Natural killer cell (primary cell): Measurements from ENCODE around the gene USP7. TPM values are rescaled to one million over a fixed set of nuclear protein-coding genes. Genes with fewer than 3 reads are reported as not detected.
A peak's percentile ranks its signal among the peaks of the same experiment; 100 is the strongest.

Experiments
- ATAC-seq, 3 donors: fragments of 150-1000 bp in 2 of 3; fragments of 200-7000 bp in 1 of 3; cut with Tn5 transposase; 1 replicate in 1 of 3; 2 replicates in 2 of 3; pipeline ENCODE4 v1.10.0; 2021; ENCODE audit warnings: mild to moderate bottlenecking in 2 of 3, moderate library complexity in 2 of 3
- DNase-seq, 2 donors: peaks; one replicate each; pipeline versions ENCODE4 v3.0.0 to v3.0.0-alpha.2; 2013 to 2021; ENCODE audit warnings: mixed read lengths in 1 of 2
- H3K27ac ChIP-seq: one replicate; pipeline ENCODE4 v1.5.1; 2013; ENCODE audit warnings: mild to moderate bottlenecking, low read length
- H3K27me3 ChIP-seq: one replicate; pipeline ENCODE4 v1.6.1; 2013; ENCODE audit warnings: low read length; ENCODE audit not compliant: control insufficient read depth, insufficient read depth
- H3K36me3 ChIP-seq: one replicate; pipeline ENCODE4 v1.6.1; 2013; ENCODE audit warnings: low read length; ENCODE audit not compliant: control insufficient read depth, insufficient read depth
- H3K4me1 ChIP-seq: one replicate; pipeline ENCODE4 v1.6.1; 2013; ENCODE audit warnings: low read length; ENCODE audit not compliant: control insufficient read depth, insufficient read depth
- H3K4me3 ChIP-seq: one replicate; pipeline ENCODE4 v1.5.1; 2013; ENCODE audit warnings: low read length
- H3K9me3 ChIP-seq: one replicate; pipeline ENCODE4 v1.6.1; 2013; ENCODE audit warnings: low read length; ENCODE audit not compliant: control insufficient read depth, insufficient read depth
- H3K27ac Mint-ChIP-seq, 2 donors: one replicate each; pipeline ENCODE4 v1.8.0; 2022; ENCODE audit warnings: mild to moderate bottlenecking in 2 of 2, mixed read lengths in 2 of 2, moderate library complexity in 1 of 2
- H3K27me3 Mint-ChIP-seq, 2 donors: one replicate each; pipeline ENCODE4 v1.8.0; 2022; ENCODE audit warnings: low read depth in 2 of 2, mixed read lengths in 2 of 2
- H3K36me3 Mint-ChIP-seq: one replicate; pipeline ENCODE4 v1.8.0; 2022; ENCODE audit warnings: mixed read lengths
- H3K4me1 Mint-ChIP-seq, 2 donors: one replicate each; pipeline ENCODE4 v1.8.0; 2022; ENCODE audit warnings: mixed read lengths in 2 of 2
- H3K4me3 Mint-ChIP-seq: one replicate; pipeline ENCODE4 v1.8.0; 2022; ENCODE audit warnings: mild to moderate bottlenecking, moderate library complexity, mixed read lengths
- H3K9me3 Mint-ChIP-seq, 2 donors: one replicate each; pipeline ENCODE4 v1.8.0; 2022; ENCODE audit warnings: mixed read lengths in 2 of 2
- WGBS: methylation state at CpG from one replicate; pipeline ENCODE4 v1.1.7; 2013; ENCODE audit warnings: missing lambda C conversion rate; ENCODE audit not compliant: insufficient coverage; 5-methylcytosine and 5-hydroxymethylcytosine counted together
- intact Hi-C: fragments of 100-400 bp; cut with micrococcal nuclease; formaldehyde crosslinking; loops from one replicate; pipeline ENCODE4 v1.14.2; 2022
- total RNA-seq, 4 donors: library from RNA; stranded (reverse); fragments of 120-200 nt in 1 of 4; gene quantifications; one replicate each; pipeline versions ENCODE4 v1.2.3 to v1.2.4, GENCODE V29; 2013 to 2022
- TF ChIP-seq, protein P1 (sequence below): fragments of 200-600 bp; IDR thresholded peaks from one replicate; pipeline ENCODE4 v1.8.0; 2022; ENCODE audit warnings: antibody characterized with exemption

Gene USP7
- total RNA-seq, 3 donors from 2014 or later (not counting 1 experiment from before 2014, with no cell fraction given), result 213 to 268 (median 236) TPM

DNA sequence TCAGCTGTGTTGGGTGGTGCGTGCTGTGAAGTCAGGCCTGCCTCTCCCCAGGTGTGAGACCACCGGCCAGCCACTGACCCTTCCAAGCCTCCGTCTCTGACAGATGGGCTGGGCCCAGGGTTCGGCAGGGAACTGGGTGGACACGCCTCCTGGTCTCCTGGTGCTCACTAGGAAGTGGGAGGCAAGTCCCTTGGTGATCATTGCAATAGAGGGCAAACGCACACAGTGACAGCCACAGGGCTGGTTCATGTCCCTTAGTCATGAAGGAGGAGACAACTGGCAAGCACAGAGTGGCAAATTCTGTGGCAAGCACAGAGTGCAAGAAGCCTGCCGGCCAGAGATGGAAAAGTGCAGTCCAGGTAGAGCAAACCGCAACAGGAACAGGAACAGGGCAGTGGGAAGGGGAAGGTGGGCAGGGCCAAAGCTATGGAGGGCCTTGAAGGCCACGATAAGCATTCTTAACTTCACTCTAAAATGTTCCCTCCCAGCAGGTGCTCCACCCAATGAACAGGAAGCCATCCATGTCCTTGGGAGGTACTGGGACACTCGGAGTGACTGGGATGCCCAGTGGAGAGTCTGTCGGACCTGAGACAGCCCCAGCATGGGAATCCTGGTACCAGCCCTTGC lies 21.9 kb downstream of the USP7 start:
- Mint-ChIP-seq H3K4me1 (peaks cover 95 to 97% of the 10 kb centered on the region in 2 donors), H3K27me3 (no peaks in the 10 kb centered on the region), H3K27ac (peak overlapping the region in 1 of 2 donors; percentile 44), H3K36me3 (no peaks in the 10 kb centered on the region), H3K9me3 (no peaks in the 10 kb centered on the region), H3K4me3 (peak overlapping the region; percentile 63)
- Histone ChIP-seq H3K27ac (no peak overlapping the region), H3K4me1 (peaks cover 75% of the 10 kb centered on the region), H3K27me3 (no peaks in the 10 kb centered on the region), H3K36me3 (no peaks in the 10 kb centered on the region), H3K4me3 (no peak overlapping the region), H3K9me3 (no peaks in the 10 kb centered on the region)
- TF ChIP-seq, protein P1, sequence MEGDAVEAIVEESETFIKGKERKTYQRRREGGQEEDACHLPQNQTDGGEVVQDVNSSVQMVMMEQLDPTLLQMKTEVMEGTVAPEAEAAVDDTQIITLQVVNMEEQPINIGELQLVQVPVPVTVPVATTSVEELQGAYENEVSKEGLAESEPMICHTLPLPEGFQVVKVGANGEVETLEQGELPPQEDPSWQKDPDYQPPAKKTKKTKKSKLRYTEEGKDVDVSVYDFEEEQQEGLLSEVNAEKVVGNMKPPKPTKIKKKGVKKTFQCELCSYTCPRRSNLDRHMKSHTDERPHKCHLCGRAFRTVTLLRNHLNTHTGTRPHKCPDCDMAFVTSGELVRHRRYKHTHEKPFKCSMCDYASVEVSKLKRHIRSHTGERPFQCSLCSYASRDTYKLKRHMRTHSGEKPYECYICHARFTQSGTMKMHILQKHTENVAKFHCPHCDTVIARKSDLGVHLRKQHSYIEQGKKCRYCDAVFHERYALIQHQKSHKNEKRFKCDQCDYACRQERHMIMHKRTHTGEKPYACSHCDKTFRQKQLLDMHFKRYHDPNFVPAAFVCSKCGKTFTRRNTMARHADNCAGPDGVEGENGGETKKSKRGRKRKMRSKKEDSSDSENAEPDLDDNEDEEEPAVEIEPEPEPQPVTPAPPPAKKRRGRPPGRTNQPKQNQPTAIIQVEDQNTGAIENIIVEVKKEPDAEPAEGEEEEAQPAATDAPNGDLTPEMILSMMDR, result no peak
- no peak for DNase-seq
- 79% methylated on average over 10 of the region's 11 CpGs for WGBS
- intact Hi-C loops, result no loop called here
- ATAC-seq, result peak in 1 of 3 donors; percentile 19

DNA sequence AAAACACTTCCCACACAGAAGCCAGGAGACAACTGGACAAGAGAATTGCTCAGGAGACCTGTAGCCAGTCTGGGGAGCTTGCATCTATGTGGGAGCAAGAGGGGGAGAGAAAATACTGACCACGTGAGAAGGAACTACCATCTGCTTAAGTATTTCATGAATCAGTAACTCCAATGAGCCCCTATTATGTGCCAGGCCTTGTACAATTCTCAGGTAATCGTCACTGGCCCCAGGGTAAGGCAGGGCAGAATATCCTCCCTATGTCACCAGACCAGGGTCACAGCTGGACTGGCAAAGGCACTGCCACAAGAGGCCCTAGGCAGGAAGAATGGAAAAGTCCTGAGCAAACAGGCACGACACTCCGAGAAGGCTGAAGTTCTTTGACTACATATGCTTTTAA lies 25.9 kb downstream of the USP7 start:
- DNase-seq (no peak), ATAC-seq (no peak)
- Mint-ChIP-seq H3K9me3 (no peaks in the 10 kb centered on the region), H3K27ac (peak overlapping the region; percentile 9 to 40), H3K36me3 (no peaks in the 10 kb centered on the region), H3K4me1 (peaks cover 87 to 95% of the 10 kb centered on the region in 2 donors), H3K27me3 (no peaks in the 10 kb centered on the region), H3K4me3 (no peak overlapping the region)
- peaks cover 55% of the 10 kb centered on the region for H3K4me1 ChIP-seq
- TF ChIP-seq, protein P1, result no peak
- H3K27ac ChIP-seq, result no peak overlapping the region
- no peaks in the 10 kb centered on the region for H3K36me3 ChIP-seq
- no peak overlapping the region for H3K4me3 ChIP-seq
- H3K9me3 ChIP-seq, result no peaks in the 10 kb centered on the region
- 74% methylated on average over 4 of the region's 4 CpGs for WGBS
- intact Hi-C loops, result no loop called here
- no peaks in the 10 kb centered on the region for H3K27me3 ChIP-seq

DNA sequence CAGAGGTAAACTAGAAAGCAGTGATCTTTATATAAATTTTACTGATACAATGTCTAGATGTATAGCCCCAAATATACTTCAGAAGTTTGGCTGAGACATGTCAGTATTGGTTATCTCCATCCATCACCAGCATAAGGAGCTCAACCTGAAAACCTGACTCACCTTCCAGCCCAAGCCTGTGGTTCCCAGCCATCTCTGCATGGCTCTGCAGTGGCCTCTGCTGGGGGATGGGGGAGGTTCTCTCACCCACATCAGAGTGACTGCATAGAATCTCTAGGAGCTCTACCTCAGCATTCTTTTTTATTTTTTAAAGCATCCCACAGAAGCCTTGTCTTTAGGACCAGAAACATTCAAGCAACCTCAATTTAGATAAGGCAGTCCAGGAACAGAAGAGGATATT lies 27.3 kb downstream of the USP7 start:
- H3K4me1 Mint-ChIP-seq, result peaks cover 86 to 95% of the 10 kb centered on the region in 2 donors
- Histone ChIP-seq H3K4me1 (peaks cover 45% of the 10 kb centered on the region), H3K27me3 (no peaks in the 10 kb centered on the region), H3K4me3 (no peak overlapping the region), H3K27ac (no peak overlapping the region), H3K36me3 (no peaks in the 10 kb centered on the region), H3K9me3 (no peaks in the 10 kb centered on the region)
- no peaks in the 10 kb centered on the region for H3K27me3 Mint-ChIP-seq
- no peaks in the 10 kb centered on the region for H3K36me3 Mint-ChIP-seq
- ATAC-seq, result peak; percentile 87 to 93 (median 89)
- DNase-seq, result peak; percentile 46 to 82
- H3K9me3 Mint-ChIP-seq, result no peaks in the 10 kb centered on the region
- intact Hi-C loops, result loop anchor here (1.0 kb wide), 1 partner anchor 72 kb away; no protein-coding TSS in a partner anchor
- peak overlapping the region; percentile 69 to 72 for H3K27ac Mint-ChIP-seq
- TF ChIP-seq, protein P1, result peak; percentile 65
- peak overlapping the region; percentile 56 for H3K4me3 Mint-ChIP-seq

DNA sequence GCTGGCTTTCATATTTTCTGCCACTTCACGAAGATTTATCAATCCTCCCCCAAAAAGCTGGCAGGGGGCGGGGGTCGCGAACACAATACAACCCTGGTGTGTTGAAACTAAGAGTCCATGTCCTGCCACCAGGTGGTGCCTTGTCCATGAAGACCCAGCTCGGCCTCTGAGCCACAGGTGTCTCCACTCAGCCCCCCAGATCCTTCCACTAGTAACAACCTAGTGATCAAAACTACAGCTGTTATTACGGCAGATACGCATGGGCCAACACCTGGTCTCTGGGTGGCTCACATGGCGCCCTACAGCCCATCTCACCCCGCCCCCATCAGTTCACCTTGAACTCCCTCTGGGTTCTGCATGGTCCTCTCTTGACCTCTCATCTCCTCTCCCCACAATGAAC lies 27.7 kb downstream of the USP7 start:
- Histone ChIP-seq H3K4me1 (peaks cover 42% of the 10 kb centered on the region), H3K36me3 (no peaks in the 10 kb centered on the region), H3K9me3 (no peaks in the 10 kb centered on the region), H3K27me3 (no peaks in the 10 kb centered on the region), H3K27ac (no peak overlapping the region), H3K4me3 (no peak overlapping the region)
- Mint-ChIP-seq H3K27me3 (no peaks in the 10 kb centered on the region), H3K4me1 (peaks cover 85 to 91% of the 10 kb centered on the region in 2 donors), H3K36me3 (no peaks in the 10 kb centered on the region), H3K9me3 (no peaks in the 10 kb centered on the region), H3K27ac (peak overlapping the region; percentile 69 to 72), H3K4me3 (peak overlapping the region; percentile 56)
- DNase-seq (peak in 1 of 2 donors; percentile 50), ATAC-seq (peak in 1 of 3 donors; percentile 29)
- TF ChIP-seq, protein P1, result no peak
- WGBS, result 81% methylated on average over 9 of the region's 9 CpGs
- intact Hi-C loops, result loop anchor here (1.0 kb wide), 1 partner anchor 72 kb away; no protein-coding TSS in a partner anchor
